Astrocyte of the spinal cord (primary cell): ENCODE measurements around the gene DNMBP.
"Not testable (repeated sequence)": the region's sequence is repeated elsewhere in the genome, so short reads cannot be mapped to it uniquely, and the experiment has no call there.

ENCODE experiments used
- DNase-seq: peaks from one replicate; pipeline ENCODE4 v3.0.0; 2011; ENCODE audit warnings: low read depth, low spot score
- H3K4me3 ChIP-seq: 2 replicates; pipeline ENCODE4 v1.5.1; 2011; ENCODE audit warnings: low read depth, mild to moderate bottlenecking, low read length, moderate library complexity
- in situ Hi-C: cut with HindIII; loops from 2 replicates; pipeline ENCODE4 v1.10.0; 2017; ENCODE audit warnings: low sequenced_read_pairs
- TF ChIP-seq, protein P1 (sequence below): IDR thresholded peaks from 2 replicates; pipeline ENCODE4 v1.5.1; 2012; ENCODE audit warnings: low read depth, mild to moderate bottlenecking, low read length, inconsistent platforms

Gene DNMBP

DNA sequence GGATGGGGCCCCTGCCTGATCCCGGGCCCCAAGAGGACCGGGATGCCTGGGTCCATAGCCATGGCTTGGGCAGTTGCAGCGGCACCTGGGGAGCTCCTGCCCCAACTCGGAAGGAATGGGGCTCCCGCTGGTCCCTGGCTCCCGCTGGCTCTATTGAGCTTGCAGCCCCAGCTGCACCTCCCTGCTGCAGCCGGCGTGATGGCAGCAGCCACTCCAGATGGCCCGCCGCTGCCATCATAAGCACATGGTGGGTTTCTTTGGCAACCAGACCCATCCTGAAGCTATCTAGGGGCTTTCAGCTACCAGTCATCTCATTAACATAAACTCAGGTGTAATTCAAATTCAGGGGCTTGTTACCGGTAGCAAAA lies 11.1 kb upstream of the DNMBP start:
- DNase-seq = no peak
- H3K4me3 ChIP-seq = no peak overlapping the region
- in situ Hi-C loops = no loop called here
- TF ChIP-seq, protein P1, sequence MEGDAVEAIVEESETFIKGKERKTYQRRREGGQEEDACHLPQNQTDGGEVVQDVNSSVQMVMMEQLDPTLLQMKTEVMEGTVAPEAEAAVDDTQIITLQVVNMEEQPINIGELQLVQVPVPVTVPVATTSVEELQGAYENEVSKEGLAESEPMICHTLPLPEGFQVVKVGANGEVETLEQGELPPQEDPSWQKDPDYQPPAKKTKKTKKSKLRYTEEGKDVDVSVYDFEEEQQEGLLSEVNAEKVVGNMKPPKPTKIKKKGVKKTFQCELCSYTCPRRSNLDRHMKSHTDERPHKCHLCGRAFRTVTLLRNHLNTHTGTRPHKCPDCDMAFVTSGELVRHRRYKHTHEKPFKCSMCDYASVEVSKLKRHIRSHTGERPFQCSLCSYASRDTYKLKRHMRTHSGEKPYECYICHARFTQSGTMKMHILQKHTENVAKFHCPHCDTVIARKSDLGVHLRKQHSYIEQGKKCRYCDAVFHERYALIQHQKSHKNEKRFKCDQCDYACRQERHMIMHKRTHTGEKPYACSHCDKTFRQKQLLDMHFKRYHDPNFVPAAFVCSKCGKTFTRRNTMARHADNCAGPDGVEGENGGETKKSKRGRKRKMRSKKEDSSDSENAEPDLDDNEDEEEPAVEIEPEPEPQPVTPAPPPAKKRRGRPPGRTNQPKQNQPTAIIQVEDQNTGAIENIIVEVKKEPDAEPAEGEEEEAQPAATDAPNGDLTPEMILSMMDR = no peak

DNA sequence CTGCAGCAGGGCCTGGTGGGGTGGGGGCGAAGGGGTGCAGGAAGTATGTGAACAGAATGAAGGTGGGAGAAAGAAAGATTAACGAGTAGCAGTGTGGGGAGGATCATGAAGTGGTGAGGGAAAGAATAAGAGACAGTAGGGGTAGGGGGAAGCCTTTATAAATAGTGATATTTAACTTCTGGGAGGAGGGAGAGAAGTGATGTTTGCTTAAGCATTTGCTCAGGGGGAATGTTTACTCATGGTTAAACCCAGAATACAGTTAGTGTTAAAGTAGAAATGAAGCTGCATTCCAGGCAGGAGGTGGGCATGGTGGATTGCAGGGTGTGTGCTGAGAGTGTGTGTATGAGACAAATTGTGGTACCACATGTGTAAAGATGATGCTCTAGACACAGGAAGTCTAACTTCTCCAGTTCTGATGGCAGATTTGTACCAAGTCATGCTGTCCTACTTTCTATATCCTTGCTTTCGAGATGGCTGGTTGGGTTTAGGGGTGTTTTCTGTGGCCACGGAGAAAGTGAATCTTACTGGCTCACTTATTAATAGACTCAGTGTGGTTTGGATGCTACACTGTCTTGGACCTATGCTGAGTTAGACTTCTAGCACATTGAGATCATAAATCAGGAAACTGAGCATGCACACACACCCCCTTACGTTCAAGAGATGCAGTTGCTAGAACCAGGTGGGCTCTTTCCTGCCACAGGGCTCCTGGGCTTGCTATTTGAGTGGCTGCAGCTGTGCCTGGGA lies 10.6 kb upstream of the DNMBP start:
- no peak for DNase-seq
- in situ Hi-C loops = no loop called here
- no peak overlapping the region for H3K4me3 ChIP-seq
- TF ChIP-seq, protein P1 = no peak

DNA sequence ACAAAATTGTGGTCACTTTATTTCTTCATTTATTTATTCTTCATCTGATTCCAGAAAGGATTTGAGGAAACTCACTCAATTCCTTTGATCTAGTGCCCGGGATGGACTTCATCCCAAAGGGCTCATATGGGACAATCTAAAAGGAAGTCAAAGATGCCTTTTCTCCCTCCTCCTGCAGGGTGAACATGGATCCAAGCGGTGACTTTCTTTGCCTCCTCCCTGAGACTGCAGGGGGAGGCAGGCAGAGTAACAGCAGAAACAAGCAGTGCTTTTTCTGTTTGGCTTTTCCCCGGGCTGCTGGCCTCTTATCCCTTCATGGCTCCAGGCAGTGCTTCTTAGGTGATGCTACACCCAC lies 10.0 kb upstream of the DNMBP start:
- TF ChIP-seq, protein P1 = peak; percentile 30
- no peak for DNase-seq
- in situ Hi-C loops = no loop called here
- no peak overlapping the region for H3K4me3 ChIP-seq

DNA sequence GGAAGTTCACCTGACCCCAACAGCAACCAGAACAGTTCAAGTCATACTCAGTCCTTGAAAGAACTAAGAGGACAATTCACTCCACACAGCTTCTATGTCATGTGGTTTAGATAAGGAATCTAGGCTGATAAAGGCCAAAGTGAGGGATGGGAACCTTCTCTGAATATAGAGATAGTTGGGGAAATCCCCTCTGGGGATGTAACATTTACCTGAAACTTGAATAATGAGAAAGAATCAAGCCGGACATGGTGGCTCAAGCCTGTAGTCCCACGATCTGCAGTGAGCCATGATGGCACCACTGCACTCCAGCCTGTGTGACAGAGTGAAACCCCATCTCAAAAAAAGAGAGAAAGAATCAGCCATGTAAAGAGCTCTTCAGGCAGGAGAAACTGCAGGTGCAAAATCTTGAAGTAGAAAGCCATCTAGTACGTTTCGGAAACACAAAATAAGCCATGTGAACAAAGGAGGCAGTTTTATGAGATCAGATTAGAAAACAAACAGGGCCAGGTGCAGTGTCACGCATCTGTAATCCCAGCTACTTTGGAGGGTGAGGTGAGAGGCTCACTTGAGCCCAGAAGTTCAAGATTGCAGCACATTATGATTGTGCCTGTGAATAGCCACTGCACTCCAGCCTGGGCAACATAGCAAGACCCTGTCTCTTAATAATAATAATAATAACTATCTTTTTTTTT lies 4.5 kb upstream of the DNMBP start:
- DNase-seq = no peak
- TF ChIP-seq, protein P1 = no peak
- in situ Hi-C loops = no loop called here
- no peak overlapping the region for H3K4me3 ChIP-seq

DNA sequence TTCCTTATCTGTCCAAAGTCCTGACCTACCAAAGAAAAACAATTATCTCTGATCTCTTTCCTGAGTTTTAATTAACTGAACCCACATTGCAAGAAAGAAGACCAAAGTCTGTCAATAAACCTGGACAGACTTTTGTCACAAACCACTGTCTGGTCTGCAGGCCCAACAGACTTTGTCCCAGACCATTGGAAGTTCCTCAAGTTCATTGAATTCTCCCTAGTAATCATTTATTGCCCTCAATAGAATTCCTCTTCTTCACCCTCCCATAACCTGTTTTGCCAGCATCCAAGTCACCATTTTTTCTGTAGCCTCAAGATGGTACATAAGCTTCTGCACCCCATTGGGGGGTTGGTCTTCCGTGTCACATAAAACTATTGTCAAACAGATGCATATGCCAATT lies 3.9 kb upstream of the DNMBP start:
- TF ChIP-seq, protein P1 = no peak
- in situ Hi-C loops = no loop called here
- DNase-seq = no peak

DNA sequence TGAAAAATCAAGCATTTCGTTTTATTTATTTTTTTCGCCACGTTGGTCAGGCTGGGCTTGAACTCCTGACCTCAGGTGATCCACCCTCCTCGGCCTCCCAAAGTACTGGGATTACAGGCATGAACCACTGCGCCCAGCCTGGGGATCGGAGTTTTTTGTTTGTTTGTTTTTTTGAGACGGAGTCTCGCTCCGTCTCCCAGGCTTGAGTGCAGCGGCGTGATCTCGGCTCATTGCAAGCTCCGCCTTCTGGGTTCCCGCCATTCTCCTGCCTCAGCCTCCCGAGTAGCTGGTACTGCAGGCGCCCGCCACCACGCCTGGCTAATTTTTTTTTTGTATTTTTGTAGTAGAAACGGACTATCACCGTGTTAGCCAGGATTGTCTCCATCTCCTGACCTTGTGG lies 2.2 kb upstream of the DNMBP start:
- H3K4me3 ChIP-seq, in situ Hi-C loops: not testable (repeated sequence)

More for the DNA sequence above, 3.9 kb upstream of the DNMBP start:
- no peak overlapping the region for H3K4me3 ChIP-seq

DNA sequence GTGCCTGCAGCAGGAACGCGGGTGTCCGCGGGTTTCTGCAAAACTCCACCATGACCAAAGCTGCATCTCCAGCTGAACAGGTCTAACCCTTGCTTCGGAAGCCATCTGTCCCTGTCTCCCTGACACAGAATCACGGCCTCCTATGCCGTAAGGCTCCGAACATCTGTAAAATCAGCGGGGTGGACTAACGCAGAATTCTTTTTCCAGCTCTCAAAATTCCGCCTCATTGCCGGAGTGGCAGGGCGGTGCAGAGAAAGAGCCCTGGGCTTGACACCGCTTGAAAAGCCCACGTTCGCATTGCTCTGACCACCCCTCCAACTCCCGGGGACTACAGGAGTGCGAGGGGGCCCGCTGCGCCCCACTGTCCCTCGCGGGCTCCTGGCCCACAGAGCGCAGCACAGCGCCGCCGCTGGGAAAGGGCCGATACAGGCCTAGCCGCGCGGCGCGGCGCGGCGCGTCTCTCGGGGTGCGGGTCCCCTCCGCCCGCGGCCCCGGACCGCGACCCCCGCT lies 409 bp downstream of the DNMBP start:
- H3K4me3 ChIP-seq = peak overlapping the region; percentile 89
- TF ChIP-seq, protein P1 = peak; percentile 60
- in situ Hi-C loops = no loop called here
- DNase-seq = peak; percentile 51

More for the DNA sequence above, 2.2 kb upstream of the DNMBP start:
- not testable (repeated sequence) for DNase-seq
